SW 1271 (cell line): ENCODE measurements around the gene KIAA1671.

Experiments used
- DNase-seq, 2 experiments: peaks; one replicate each; lab custom pipeline; 2025; lab: John Stamatoyannopoulos, UW

The KIAA1671 gene

GRCh38 chr22:25114369-25115362 is 162.2 kb downstream of the KIAA1671 start:
- no peak for DNase-seq

- no peak for DNase-seq
Observed at GRCh38 chr22:25119609-25120008, 167.1 kb downstream of the KIAA1671 start.

GRCh38 chr22:25120093-25120561 is 167.6 kb downstream of the KIAA1671 start:
- DNase-seq: no peak

- DNase-seq: no peak
Observed at GRCh38 chr22:25120761-25121212, 168.3 kb downstream of the KIAA1671 start.

- no peak for DNase-seq
Observed at GRCh38 chr22:25122136-25122764, 169.7 kb downstream of the KIAA1671 start.

GRCh38 chr22:25123677-25124076 is 171.2 kb downstream of the KIAA1671 start:
- no peak for DNase-seq

GRCh38 chr22:25125693-25126357 is 173.3 kb downstream of the KIAA1671 start:
- DNase-seq: no peak

- no peak for DNase-seq
Observed at GRCh38 chr22:25126510-25126909, 174.0 kb downstream of the KIAA1671 start.

- no peak for DNase-seq
Observed at GRCh38 chr22:25127318-25127717, 174.8 kb downstream of the KIAA1671 start.

GRCh38 chr22:25130462-25130861 is 177.9 kb downstream of the KIAA1671 start:
- no peak for DNase-seq

GRCh38 chr22:25131198-25131887 is 178.8 kb downstream of the KIAA1671 start:
- no peak for DNase-seq

- DNase-seq: no peak
Observed at GRCh38 chr22:25134028-25134427, 181.5 kb downstream of the KIAA1671 start.

- no peak for DNase-seq
Observed at GRCh38 chr22:25134451-25134850, 181.9 kb downstream of the KIAA1671 start.

GRCh38 chr22:25136953-25137576 is 184.5 kb downstream of the KIAA1671 start:
- no peak for DNase-seq

- no peak for DNase-seq
Observed at GRCh38 chr22:25137577-25138525, 185.3 kb downstream of the KIAA1671 start.

- no peak for DNase-seq
Observed at GRCh38 chr22:25139062-25139461, 186.5 kb downstream of the KIAA1671 start.

- no peak for DNase-seq
Observed at GRCh38 chr22:25142102-25142501, 189.6 kb downstream of the KIAA1671 start.

- no peak for DNase-seq
Observed at GRCh38 chr22:25143156-25144076, 190.9 kb downstream of the KIAA1671 start.

- DNase-seq: no peak
Observed at GRCh38 chr22:25144522-25144921, 192.0 kb downstream of the KIAA1671 start.
